ENCODE data around the gene R3HDML.

DNA sequence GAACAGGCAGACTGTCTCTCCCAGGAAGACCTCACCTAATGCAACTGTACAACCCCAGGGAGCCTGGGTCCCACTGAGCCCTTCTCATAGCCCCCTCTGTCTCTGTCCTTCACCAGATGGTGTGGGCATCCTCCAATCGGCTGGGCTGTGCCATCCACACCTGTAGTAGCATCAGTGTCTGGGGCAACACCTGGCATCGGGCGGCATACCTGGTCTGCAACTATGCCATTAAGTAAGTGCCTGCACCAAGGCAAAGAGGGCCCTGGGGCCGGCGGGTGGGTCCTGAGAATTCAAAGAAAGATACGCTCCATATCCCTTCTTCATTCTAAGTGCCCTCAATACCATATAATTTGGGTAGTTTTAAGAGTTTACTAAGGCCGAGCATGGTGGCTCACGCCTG is 8.3 kb downstream of the R3HDML start:
- TF ChIP-seq CTCF (optimal IDR thresholded peaks at IDR 0.05 in 1 of 3, IDR thresholded peaks at IDR 0.05 in 1 of 3, conservative IDR thresholded peaks at IDR 0.05 in 1 of 3; ENCODE audit: extremely low read depth in 1 of 3, insufficient read depth in 2 of 3, low read length in 3 of 3) (no peak), EZH2 (IDR thresholded peaks at IDR 0.05; ENCODE audit: low read length) (no peak)
